Progenitor cell of endocrine pancreas (in vitro differentiated cells): ENCODE data around the gene MRPL36. TPM values are rescaled to one million over a fixed set of nuclear protein-coding genes. Genes with fewer than 3 reads are reported as not detected.
"Not testable (repeated sequence)": the region's sequence is repeated elsewhere in the genome, so short reads cannot be mapped to it uniquely, and the experiment has no call there.

Experiments used
- DNase-seq: peaks from one replicate; pipeline ENCODE4 v3.0.0; 2021; ENCODE audit warnings: low spot score; ENCODE audit not compliant: unreplicated experiment
- H3K27ac Mint-ChIP-seq: 2 replicates; pipeline ENCODE4 v1.8.0; 2021; ENCODE audit warnings: mild to moderate bottlenecking, moderate library complexity, mixed read lengths
- H3K27me3 Mint-ChIP-seq: 2 replicates; pipeline ENCODE4 v1.8.0; 2021; ENCODE audit warnings: mixed read lengths
- H3K36me3 Mint-ChIP-seq: 2 replicates; pipeline ENCODE4 v1.8.0; 2022; ENCODE audit warnings: mixed read lengths; ENCODE audit not compliant: insufficient read depth
- H3K4me1 Mint-ChIP-seq: 2 replicates; pipeline ENCODE4 v1.8.0; 2021; ENCODE audit warnings: low read depth, mixed read lengths
- H3K4me3 Mint-ChIP-seq: 2 replicates; pipeline ENCODE4 v1.8.0; 2021; ENCODE audit warnings: low read depth, mild to moderate bottlenecking, moderate library complexity, mixed read lengths
- H3K9me3 Mint-ChIP-seq: 2 replicates; pipeline ENCODE4 v1.8.0; 2021; ENCODE audit warnings: low read depth, mixed read lengths
- CTCF ChIP-seq: fragments of 200-600 bp; sonication (generic); IDR thresholded peaks from one replicate; pipeline ENCODE4 v1.5.0; 2021; ENCODE audit warnings: antibody characterized with exemption, mild to moderate bottlenecking; ENCODE audit not compliant: unreplicated experiment
- total RNA-seq: library from RNA; stranded (reverse); gene quantifications from 2 replicates; pipeline ENCODE4 v1.2.1, GENCODE V29; 2021

Gene MRPL36
- total RNA-seq, 1 donor from 2014 or later = 40.5 TPM

GRCh38 chr5:1792842-1793266 is 6.8 kb downstream of the MRPL36 start:
- Mint-ChIP-seq H3K27me3 (peaks cover 15% of the 10 kb centered on the region), H3K36me3 (no peaks in the 10 kb centered on the region), H3K4me1 (no peaks in the 10 kb centered on the region), H3K27ac (no peak overlapping the region), H3K4me3 (no peak overlapping the region), H3K9me3 (no peaks in the 10 kb centered on the region)
- TF ChIP-seq CTCF = no peak
- no peak for DNase-seq

- Mint-ChIP-seq H3K9me3 (no peaks in the 10 kb centered on the region), H3K27ac (no peak overlapping the region), H3K4me3 (no peak overlapping the region), H3K4me1 (no peaks in the 10 kb centered on the region), H3K36me3 (no peaks in the 10 kb centered on the region), H3K27me3 (peaks cover 16% of the 10 kb centered on the region)
- no peak for TF ChIP-seq CTCF
- DNase-seq = no peak
These were observed 8.5 kb downstream of the MRPL36 start for GRCh38 chr5:1791176-1791575.

GRCh38 chr5:1789834-1790471 is 9.7 kb downstream of the MRPL36 start:
- TF ChIP-seq CTCF = no peak
- Mint-ChIP-seq H3K4me3 (no peak overlapping the region), H3K4me1 (no peaks in the 10 kb centered on the region), H3K36me3 (no peaks in the 10 kb centered on the region), H3K9me3 (no peaks in the 10 kb centered on the region), H3K27ac (no peak overlapping the region), H3K27me3 (peaks cover 16% of the 10 kb centered on the region)
- no peak for DNase-seq

GRCh38 chr5:1789438-1789833 is 10.2 kb downstream of the MRPL36 start:
- H3K4me1 Mint-ChIP-seq, H3K4me3 Mint-ChIP-seq, H3K27ac Mint-ChIP-seq, H3K36me3 Mint-ChIP-seq, DNase-seq, H3K9me3 Mint-ChIP-seq: not testable (repeated sequence)
- H3K27me3 Mint-ChIP-seq = peaks cover 20% of the 10 kb centered on the region

- no peak for DNase-seq
These were observed 10.8 kb downstream of the MRPL36 start for GRCh38 chr5:1788828-1789227.

More at GRCh38 chr5:1788828-1789227, 10.8 kb downstream of the MRPL36 start:
- Mint-ChIP-seq H3K9me3 (no peaks in the 10 kb centered on the region), H3K27ac (no peak overlapping the region), H3K4me3 (no peak overlapping the region), H3K4me1 (no peaks in the 10 kb centered on the region), H3K27me3 (peaks cover 22% of the 10 kb centered on the region), H3K36me3 (no peaks in the 10 kb centered on the region)
- no peak for TF ChIP-seq CTCF
